ENCODE results near the gene NWD2.
"Not testable (repeated sequence)": the region's sequence is repeated elsewhere in the genome, so short reads cannot be mapped to it uniquely, and the experiment has no call there.

The NWD2 gene

DNA sequence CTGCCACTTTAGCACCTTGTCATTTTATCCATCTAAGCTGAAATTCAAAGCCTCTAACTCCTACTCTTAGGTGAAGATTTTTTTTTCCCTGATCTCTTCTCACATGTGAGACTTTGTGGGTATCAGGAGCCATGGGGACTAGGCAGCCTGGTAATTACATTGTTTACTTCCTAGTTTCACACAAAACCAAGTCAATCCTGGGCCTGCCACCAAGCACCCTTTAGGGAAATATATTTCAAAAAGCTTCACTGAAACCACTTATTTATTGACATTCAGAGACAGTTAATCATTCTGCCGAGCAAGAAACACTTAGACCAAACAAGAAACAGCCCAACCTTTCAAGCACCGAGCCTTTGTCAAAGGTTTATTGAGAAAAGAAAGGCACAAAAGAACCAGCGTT is 241.6 kb downstream of the NWD2 start:
- no peaks in the 10 kb centered on the region for H3K36me3 ChIP-seq (ENCODE audit: control insufficient read depth, insufficient read depth, low read length)
- DNase-seq (ENCODE audit: extremely low read depth, insufficient read length): no peak
- no peaks in the 10 kb centered on the region; the same call in 1 of the 2 replicates for H3K27me3 ChIP-seq (replicated peaks; ENCODE audit: control insufficient read depth, insufficient read depth, low read length)
- no peak overlapping the region for H3K4me3 ChIP-seq (replicated peaks; ENCODE audit: low read depth, low read length)
- no peak for TF ChIP-seq CTCF (IDR thresholded peaks at IDR 0.05; ENCODE audit: insufficient read depth, low read length, poor library complexity, severe bottlenecking)

- no peak overlapping the region for H3K4me3 ChIP-seq (replicated peaks; ENCODE audit: low read depth, low read length)
- H3K27me3 ChIP-seq (replicated peaks; ENCODE audit: control insufficient read depth, insufficient read depth, low read length): no peaks in the 10 kb centered on the region; the same call in 1 of the 2 replicates
- DNase-seq (ENCODE audit: extremely low read depth, insufficient read length): no peak
- no peak for TF ChIP-seq CTCF (IDR thresholded peaks at IDR 0.05; ENCODE audit: insufficient read depth, low read length, poor library complexity, severe bottlenecking)
- H3K36me3 ChIP-seq (ENCODE audit: control insufficient read depth, insufficient read depth, low read length): no peaks in the 10 kb centered on the region
These were observed 243.1 kb downstream of the NWD2 start for GRCh38 chr4:37487668-37488067.

DNA sequence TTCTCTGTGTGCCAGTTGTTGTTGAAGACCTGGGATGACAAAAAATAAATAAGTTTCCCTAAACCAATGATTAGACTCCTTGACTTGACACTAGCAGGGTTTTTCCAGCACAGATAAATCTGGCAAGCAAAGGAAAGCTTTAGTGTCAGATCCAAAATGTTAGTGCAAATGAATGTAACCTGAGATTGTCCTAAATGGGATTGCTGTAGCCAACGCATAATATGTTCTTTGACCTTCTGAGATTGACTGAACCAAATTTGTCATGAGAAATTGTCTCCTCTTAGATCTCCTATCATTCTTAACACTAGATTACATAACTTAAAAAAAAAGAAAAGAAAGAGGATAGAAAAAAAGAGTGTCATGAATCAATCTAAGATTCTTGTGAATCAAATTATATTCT is 245.2 kb downstream of the NWD2 start:
- Histone ChIP-seq H3K36me3 (ENCODE audit: control insufficient read depth, insufficient read depth, low read length) (no peaks in the 10 kb centered on the region), H3K4me3 (replicated peaks; ENCODE audit: low read depth, low read length) (no peak overlapping the region), H3K27me3 (replicated peaks; ENCODE audit: control insufficient read depth, insufficient read depth, low read length) (no peaks in the 10 kb centered on the region; the same call in 1 of the 2 replicates)
- DNase-seq (ENCODE audit: extremely low read depth, insufficient read length): no peak
- no peak for TF ChIP-seq CTCF (IDR thresholded peaks at IDR 0.05; ENCODE audit: insufficient read depth, low read length, poor library complexity, severe bottlenecking)

GRCh38 chr4:37490391-37491347 is 246.1 kb downstream of the NWD2 start:
- no peak for TF ChIP-seq CTCF (IDR thresholded peaks at IDR 0.05; ENCODE audit: insufficient read depth, low read length, poor library complexity, severe bottlenecking)
- Histone ChIP-seq H3K4me3 (replicated peaks; ENCODE audit: low read depth, low read length) (no peak overlapping the region), H3K36me3 (ENCODE audit: control insufficient read depth, insufficient read depth, low read length) (no peaks in the 10 kb centered on the region), H3K27me3 (replicated peaks; ENCODE audit: control insufficient read depth, insufficient read depth, low read length) (no peaks in the 10 kb centered on the region; the same call in 1 of the 2 replicates)
- DNase-seq (ENCODE audit: extremely low read depth, insufficient read length): no peak

- DNase-seq (ENCODE audit: extremely low read depth, insufficient read length): not testable (repeated sequence)
These were observed 250.8 kb downstream of the NWD2 start for GRCh38 chr4:37495353-37495752.

More at GRCh38 chr4:37495353-37495752, 250.8 kb downstream of the NWD2 start:
- H3K4me3 ChIP-seq (replicated peaks; ENCODE audit: low read depth, low read length); H3K36me3 ChIP-seq (ENCODE audit: control insufficient read depth, insufficient read depth, low read length); H3K27me3 ChIP-seq (replicated peaks; ENCODE audit: control insufficient read depth, insufficient read depth, low read length): not testable (repeated sequence)

Data from GM06990 (cell line).